ENCODE data around the gene CHMP4B. TPM values are rescaled to one million over a fixed set of nuclear protein-coding genes. Genes with fewer than 3 reads are reported as not detected.

The CHMP4B gene
- total RNA-seq, 2 experiments from 2014 or later: 93.9 to 94.8 TPM

DNA sequence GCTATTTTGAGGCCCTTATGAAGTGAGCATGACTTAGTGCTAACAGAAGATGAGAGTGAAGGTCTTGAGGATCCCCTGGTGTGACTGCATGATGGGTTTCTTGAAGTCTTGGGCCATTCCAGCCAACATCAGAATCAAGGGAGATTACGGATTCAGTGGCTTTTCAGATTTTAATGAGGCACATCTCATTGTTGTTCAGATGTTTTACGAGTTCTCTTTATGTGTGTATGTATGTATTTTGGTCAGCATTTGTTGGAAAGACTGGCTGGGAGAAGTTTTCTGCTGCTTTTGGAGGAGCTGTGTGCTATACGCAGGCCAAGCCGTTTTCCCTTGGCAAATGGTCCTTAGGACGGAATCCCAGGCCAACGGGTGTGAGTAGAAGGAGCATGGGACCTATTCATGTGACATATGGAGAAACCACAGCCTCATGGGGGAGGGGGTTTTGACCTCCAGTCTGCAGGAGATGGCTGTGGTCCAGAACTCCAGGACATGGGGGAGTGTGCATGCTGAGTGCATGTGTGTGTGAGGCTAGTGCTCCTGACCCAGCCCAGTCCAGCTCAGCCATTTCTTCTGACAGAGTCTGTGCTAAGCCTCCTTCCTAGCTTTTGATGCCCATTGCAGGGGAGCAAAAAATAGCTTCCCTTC lies 35.3 kb downstream of the CHMP4B start:
- no peak overlapping the region for H3K27ac Mint-ChIP-seq

DNA sequence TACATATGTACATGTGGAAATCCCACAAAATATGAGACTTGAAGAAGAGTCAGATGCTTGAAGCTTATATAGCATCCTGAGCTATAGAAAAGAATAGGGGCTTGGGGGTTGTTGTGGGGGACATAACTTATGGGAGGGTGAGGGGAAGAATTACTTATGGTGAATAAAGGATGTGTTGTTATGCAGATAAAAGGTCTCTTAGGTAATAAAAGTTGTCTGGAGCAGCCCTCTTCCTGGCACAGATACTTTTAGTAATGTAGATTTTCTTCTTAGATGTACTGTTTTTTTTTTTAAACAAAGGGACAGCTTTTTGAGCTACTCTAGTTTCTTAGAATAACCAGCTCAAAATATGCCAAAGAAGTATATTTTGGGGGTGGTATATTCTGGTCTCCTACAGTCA lies 35.9 kb downstream of the CHMP4B start:
- Mint-ChIP-seq H3K27ac (no peak overlapping the region), H3K36me3 (peaks cover 13% of the 10 kb centered on the region), H3K27me3 (no peaks in the 10 kb centered on the region), H3K4me1 (ENCODE audit: low read depth) (peaks cover 63% of the 10 kb centered on the region), H3K9me3 (no peaks in the 10 kb centered on the region), H3K4me3 (no peak overlapping the region)
- ChIA-PET POLR2A (no interaction called here), CTCF (no interaction called here)
- intact Hi-C loops (cut with micrococcal nuclease): no loop called here
- no peak for DNase-seq

More for the DNA sequence above, 35.3 kb downstream of the CHMP4B start:
- H3K9me3 Mint-ChIP-seq: no peaks in the 10 kb centered on the region
- H3K36me3 Mint-ChIP-seq: peaks cover 8% of the 10 kb centered on the region
- no peak overlapping the region for H3K4me3 Mint-ChIP-seq
- CTCF ChIA-PET: no interaction called here
- no peak for DNase-seq
- POLR2A ChIA-PET: no interaction called here
- H3K4me1 Mint-ChIP-seq (ENCODE audit: low read depth): peaks cover 66% of the 10 kb centered on the region
- intact Hi-C loops (cut with micrococcal nuclease): no loop called here
- H3K27me3 Mint-ChIP-seq: no peaks in the 10 kb centered on the region

DNA sequence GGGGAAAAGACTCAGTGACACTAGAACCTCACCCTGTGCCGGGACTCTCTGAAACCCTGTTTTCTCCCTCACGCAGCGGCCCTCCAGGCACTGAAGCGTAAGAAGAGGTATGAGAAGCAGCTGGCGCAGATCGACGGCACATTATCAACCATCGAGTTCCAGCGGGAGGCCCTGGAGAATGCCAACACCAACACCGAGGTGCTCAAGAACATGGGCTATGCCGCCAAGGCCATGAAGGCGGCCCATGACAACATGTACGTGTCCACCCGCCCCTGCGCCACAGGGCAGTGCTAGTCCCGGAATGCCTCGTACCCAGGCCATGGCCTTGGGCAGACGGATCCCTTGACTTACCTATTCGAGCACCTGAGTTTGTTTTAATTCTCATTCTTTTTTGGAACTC lies 37.2 kb downstream of the CHMP4B start:
- no peaks in the 10 kb centered on the region for H3K27me3 Mint-ChIP-seq
- intact Hi-C loops (cut with micrococcal nuclease): no loop called here
- H3K4me1 Mint-ChIP-seq (ENCODE audit: low read depth): peaks cover 63% of the 10 kb centered on the region
- DNase-seq: no peak
- H3K27ac Mint-ChIP-seq: no peak overlapping the region
- H3K9me3 Mint-ChIP-seq: no peaks in the 10 kb centered on the region
- H3K36me3 Mint-ChIP-seq: peaks cover 22% of the 10 kb centered on the region
- POLR2A ChIA-PET: no interaction called here
- no peak overlapping the region for H3K4me3 Mint-ChIP-seq
- CTCF ChIA-PET: interaction anchor here (0.5 to 0.8 kb wide), 2 partner anchors 56 to 87 kb away, joined by 3 to 4 read pairs; no protein-coding TSS in a partner anchor

DNA sequence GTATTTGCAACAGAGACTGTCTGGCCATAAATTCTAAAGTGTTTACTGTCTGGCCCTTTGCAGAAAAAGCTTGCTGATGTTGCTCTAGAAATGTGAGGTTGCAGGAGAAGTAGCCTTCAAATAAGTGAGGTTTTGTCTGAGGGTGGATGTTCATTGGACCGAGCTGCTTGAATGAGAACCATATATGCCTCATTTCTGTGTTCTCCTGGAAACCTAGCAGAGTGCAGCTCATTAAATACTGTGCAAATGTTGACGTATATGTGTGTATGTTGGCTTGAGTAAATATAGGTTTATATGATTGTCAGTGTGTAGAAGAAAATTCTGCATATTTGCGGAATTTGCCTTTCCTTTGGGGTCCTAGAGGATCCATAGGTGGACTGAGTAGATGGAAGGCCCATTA lies 39.0 kb downstream of the CHMP4B start:
- intact Hi-C loops (cut with micrococcal nuclease): no loop called here
- Mint-ChIP-seq H3K4me1 (ENCODE audit: low read depth) (peaks cover 53% of the 10 kb centered on the region), H3K9me3 (no peaks in the 10 kb centered on the region), H3K27me3 (no peaks in the 10 kb centered on the region), H3K36me3 (peaks cover 33% of the 10 kb centered on the region), H3K4me3 (no peak overlapping the region), H3K27ac (no peak overlapping the region)
- DNase-seq: no peak
- CTCF ChIA-PET: interaction anchor here (1.4 to 2.3 kb wide), 2 partner anchors 11 to 13 kb away, joined by 3 to 6 read pairs; no protein-coding TSS in a partner anchor
- POLR2A ChIA-PET: no interaction called here

DNA sequence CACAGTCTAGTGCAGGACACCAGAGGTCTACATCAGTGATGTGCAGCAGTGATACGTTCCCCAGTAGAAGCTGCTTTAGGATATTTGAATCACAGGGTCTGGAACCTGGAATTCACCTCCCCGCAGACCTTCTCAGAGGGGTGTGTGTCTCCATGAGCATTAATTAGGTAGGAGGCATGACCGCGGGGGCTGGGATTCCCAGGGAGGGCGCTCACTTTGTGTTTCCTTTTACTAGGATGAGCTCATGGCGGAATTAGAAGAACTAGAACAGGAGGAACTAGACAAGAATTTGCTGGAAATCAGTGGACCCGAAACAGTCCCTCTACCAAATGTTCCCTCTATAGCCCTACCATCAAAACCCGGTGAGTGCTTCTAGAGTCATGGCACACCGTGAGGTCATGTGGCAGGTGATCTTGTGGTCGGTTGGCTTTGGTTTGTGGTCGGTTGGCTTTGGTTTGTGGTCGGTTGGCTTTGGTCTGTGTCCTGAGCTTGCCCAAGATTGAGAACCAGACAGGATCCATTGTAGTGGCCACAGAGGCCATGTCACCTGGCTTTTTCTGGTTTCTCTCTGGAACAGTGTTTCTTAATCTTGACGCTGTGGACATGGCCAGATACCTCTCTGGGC lies 40.8 kb downstream of the CHMP4B start:
- DNase-seq: no peak
- Mint-ChIP-seq H3K4me3 (no peak overlapping the region), H3K4me1 (ENCODE audit: low read depth) (peaks cover 35% of the 10 kb centered on the region), H3K27me3 (no peaks in the 10 kb centered on the region), H3K27ac (no peak overlapping the region), H3K36me3 (peaks cover 40% of the 10 kb centered on the region), H3K9me3 (no peaks in the 10 kb centered on the region)
- POLR2A ChIA-PET: no interaction called here
- CTCF ChIA-PET: interaction anchor here (0.7 to 2.3 kb wide), 2 partner anchors 9 to 395 kb away, joined by 3 to 6 read pairs; no protein-coding TSS in a partner anchor
- intact Hi-C loops (cut with micrococcal nuclease): no loop called here

DNA sequence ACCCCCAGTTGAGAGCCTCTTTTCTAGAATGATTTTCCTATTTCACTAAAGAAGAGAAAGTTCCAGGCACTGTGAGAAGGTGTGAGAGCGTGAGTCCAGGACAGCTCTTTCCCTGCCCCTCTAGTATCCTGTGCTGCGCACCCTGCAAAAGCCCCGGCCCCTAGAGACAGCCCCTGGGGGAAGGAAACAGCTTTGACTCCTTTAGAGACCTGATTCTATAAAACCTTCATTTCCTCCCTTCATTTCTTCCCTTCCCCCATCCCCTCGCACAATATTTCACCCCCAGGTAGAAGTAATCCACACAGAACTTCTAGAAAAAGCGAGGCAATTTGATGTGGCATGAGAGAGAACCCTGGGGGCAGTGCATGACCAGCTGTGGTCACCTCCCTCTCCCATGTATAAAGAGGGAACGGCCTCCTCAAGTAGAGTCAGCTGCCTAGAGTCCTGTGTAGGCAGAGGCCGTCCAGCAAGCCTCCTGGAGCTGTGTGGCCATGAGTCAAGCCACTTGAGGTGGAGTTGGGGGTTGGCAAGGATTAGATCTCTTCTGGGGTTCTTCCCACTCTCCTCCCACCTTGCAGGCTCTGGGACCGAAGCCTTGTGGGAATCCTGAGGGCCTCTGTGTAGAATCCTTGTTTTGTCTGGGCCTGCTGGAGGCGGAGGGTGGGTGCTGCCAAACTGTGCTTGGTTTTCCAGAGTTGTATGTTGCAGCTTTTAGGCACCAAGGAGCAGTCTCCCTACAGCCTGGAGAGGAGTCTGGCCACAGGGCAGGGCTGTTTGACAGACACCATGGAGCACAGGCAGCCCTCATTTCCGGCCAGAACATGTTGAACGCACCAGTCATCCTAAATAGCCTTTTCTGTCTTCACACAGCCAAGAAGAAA lies 41.7 kb downstream of the CHMP4B start:
- H3K4me1 Mint-ChIP-seq (ENCODE audit: low read depth): peaks cover 32% of the 10 kb centered on the region
- no peaks in the 10 kb centered on the region for H3K9me3 Mint-ChIP-seq
- ChIA-PET POLR2A (no interaction called here), CTCF (no interaction called here)
- H3K27me3 Mint-ChIP-seq: no peaks in the 10 kb centered on the region
- H3K27ac Mint-ChIP-seq: peak overlapping the region; percentile 40
- no peak for DNase-seq
- H3K36me3 Mint-ChIP-seq: peaks cover 42% of the 10 kb centered on the region
- intact Hi-C loops (cut with micrococcal nuclease): no loop called here
- no peak overlapping the region for H3K4me3 Mint-ChIP-seq

DNA sequence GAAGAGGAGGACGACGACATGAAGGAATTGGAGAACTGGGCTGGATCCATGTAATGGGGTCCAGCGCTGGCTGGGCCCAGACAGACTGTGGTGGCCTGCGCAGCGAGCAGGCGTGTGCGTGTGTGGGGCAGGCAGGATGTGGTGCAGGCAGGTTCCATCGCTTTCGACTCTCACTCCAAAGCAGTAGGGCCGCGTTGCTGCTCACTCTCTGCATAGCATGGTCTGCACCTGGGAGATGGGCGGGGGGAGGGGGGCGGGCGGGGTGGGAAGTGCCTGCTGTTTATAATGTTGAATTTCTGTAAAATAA lies 42.3 kb downstream of the CHMP4B start:
- H3K36me3 Mint-ChIP-seq: peaks cover 40% of the 10 kb centered on the region
- peak overlapping the region; percentile 40 for H3K27ac Mint-ChIP-seq
- no peaks in the 10 kb centered on the region for H3K27me3 Mint-ChIP-seq
- peak; percentile 25 for DNase-seq
- peaks cover 37% of the 10 kb centered on the region for H3K4me1 Mint-ChIP-seq (ENCODE audit: low read depth)
- ChIA-PET POLR2A (no interaction called here), CTCF (no interaction called here)
- H3K9me3 Mint-ChIP-seq: no peaks in the 10 kb centered on the region
- no peak overlapping the region for H3K4me3 Mint-ChIP-seq
- intact Hi-C loops (cut with micrococcal nuclease): no loop called here

DNA sequence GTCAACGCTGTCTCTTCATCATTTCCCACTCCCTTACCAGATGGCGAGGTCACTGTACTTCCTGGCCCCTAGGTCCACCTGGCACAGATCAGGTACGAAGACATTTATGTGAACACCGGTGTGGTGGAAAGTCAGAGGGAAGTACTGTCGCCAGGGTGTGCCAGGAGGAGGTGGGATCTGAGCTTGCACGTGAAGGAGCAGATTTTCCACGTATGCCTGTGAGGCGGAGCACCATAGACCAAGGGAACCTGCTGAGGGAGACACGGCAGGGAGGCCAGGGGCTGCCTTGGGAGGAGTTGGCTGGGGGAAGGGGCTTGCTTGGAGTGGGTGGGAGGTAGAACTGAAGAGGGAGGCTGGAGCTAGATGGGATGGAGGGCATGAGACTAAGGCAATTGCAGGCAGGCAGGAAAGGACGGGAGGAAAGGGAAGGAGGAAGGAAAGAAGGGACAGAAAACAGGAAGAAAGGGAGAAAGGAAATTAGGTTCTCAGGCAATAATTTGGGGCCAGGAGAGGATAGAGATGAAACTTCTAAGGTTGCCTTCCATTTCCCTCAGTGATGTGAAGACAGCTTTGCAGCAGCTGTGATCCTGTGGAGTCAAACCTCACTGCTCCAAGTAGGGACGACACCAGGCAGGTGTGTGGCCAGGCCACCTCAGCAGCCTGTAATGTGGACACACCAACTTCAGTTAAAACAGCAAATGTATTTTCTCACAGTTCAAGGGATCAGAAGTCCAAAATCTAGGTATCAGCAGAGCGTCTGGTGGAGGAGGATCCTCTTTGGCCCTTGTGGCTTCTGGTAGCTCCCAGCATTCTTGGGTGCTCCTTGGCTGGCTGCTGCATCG lies 46.8 kb downstream of the CHMP4B start:
- Mint-ChIP-seq H3K36me3 (peaks cover 28% of the 10 kb centered on the region), H3K4me3 (no peak overlapping the region), H3K27me3 (no peaks in the 10 kb centered on the region), H3K9me3 (no peaks in the 10 kb centered on the region), H3K27ac (peak overlapping the region; percentile 49), H3K4me1 (ENCODE audit: low read depth) (peaks cover 28% of the 10 kb centered on the region)
- DNase-seq: no peak
- ChIA-PET CTCF (interaction anchor here (1.1 kb wide), 1 partner anchor 66 kb away, joined by 5 read pairs; no protein-coding TSS in a partner anchor), POLR2A (interaction anchor here (0.9 to 1.2 kb wide), 2 partner anchors 18 to 256 kb away, joined by 3 read pairs; no protein-coding TSS in a partner anchor)
- intact Hi-C loops (cut with micrococcal nuclease): no loop called here

DNA sequence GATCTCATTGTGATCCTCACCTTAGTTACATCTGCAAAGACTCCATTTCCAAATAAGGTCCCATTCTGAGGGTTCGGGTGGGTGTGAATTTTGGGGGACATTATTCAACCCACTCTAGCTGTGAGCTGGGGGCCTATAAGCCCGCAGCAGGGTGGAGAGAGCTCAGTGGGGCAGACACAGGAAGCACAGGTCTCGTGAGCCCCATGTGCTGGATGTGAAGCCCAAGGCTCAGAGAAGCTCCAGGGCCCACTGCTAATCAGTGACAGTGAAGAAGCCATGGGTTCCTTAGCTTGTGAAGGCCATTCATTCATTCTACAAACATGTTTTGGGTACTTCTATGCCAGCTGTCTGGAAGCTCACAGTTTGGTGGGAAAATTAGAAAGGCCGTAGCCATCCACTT lies 47.5 kb downstream of the CHMP4B start:
- no peak for DNase-seq
- POLR2A ChIA-PET: interaction anchor here (0.9 to 1.2 kb wide), 2 partner anchors 19 to 255 kb away, joined by 3 read pairs; no protein-coding TSS in a partner anchor
- peak overlapping the region; percentile 48 for H3K27ac Mint-ChIP-seq
- CTCF ChIA-PET: interaction anchor here (1.1 kb wide), 1 partner anchor 67 kb away, joined by 5 read pairs; no protein-coding TSS in a partner anchor
- peaks cover 23% of the 10 kb centered on the region for H3K36me3 Mint-ChIP-seq
- H3K9me3 Mint-ChIP-seq: no peaks in the 10 kb centered on the region
- peaks cover 22% of the 10 kb centered on the region for H3K4me1 Mint-ChIP-seq (ENCODE audit: low read depth)
- no peaks in the 10 kb centered on the region for H3K27me3 Mint-ChIP-seq
- intact Hi-C loops (cut with micrococcal nuclease): no loop called here
- no peak overlapping the region for H3K4me3 Mint-ChIP-seq

DNA sequence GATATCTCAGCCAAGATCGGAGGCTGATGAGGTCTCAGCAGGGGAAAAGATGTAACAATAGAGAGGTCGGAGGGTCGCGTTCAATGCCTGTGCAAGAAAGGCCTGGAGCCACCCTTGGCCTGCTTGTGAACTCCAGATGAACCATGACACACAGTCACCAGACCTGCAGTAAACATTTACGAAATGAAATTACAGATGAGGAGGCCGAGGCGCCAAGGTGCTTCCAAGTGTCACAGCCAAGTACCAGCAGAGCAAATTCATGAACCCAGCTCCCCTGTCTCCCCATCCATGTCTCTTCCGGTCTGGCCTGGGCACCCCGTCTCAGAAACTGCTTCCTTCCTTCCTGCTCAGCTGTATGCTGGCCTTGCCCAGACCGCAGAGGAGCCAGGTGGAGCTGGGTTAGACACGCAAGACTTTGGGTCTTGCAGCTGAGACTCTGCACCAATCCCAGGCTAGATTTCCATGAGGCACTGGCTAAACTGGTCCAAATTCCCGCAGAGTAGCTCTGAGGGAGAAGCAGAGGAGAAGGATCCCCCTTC lies 48.1 kb downstream of the CHMP4B start:
- CTCF ChIA-PET: no interaction called here
- H3K4me3 Mint-ChIP-seq: no peak overlapping the region

DNA sequence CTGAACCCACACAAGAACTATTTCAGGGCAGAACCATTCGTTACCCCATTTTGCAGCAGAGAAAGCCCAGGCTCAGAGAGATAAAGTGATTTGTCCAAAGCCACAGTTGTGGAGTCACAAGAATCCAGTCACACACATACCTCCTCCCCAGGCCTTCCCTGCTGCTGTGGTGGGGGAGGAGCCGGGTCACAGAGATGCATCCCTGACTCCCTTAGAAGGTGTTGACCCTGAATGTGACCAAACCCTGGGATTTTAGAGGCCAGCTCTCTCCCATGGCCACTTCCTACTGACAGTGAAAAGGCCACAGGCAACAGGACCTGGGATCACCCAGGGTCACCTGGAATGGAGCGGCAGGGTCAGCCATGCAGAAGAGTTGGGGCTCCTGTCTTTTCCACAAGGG lies 48.6 kb downstream of the CHMP4B start:
- H3K9me3 Mint-ChIP-seq: no peaks in the 10 kb centered on the region
- H3K27ac Mint-ChIP-seq: peak overlapping the region; percentile 48
- no peak for DNase-seq
- H3K36me3 Mint-ChIP-seq: peaks cover 14% of the 10 kb centered on the region
- H3K4me3 Mint-ChIP-seq: no peak overlapping the region
- ChIA-PET POLR2A (no interaction called here), CTCF (no interaction called here)
- intact Hi-C loops (cut with micrococcal nuclease): no loop called here
- no peaks in the 10 kb centered on the region for H3K27me3 Mint-ChIP-seq
- H3K4me1 Mint-ChIP-seq (ENCODE audit: low read depth): peaks cover 22% of the 10 kb centered on the region

More for the DNA sequence above, 48.1 kb downstream of the CHMP4B start:
- H3K36me3 Mint-ChIP-seq: peaks cover 18% of the 10 kb centered on the region
- peak overlapping the region; percentile 48 for H3K27ac Mint-ChIP-seq
- POLR2A ChIA-PET: interaction anchor here (0.9 to 1.2 kb wide), 2 partner anchors 20 to 254 kb away, joined by 3 read pairs; no protein-coding TSS in a partner anchor
- intact Hi-C loops (cut with micrococcal nuclease): no loop called here
- DNase-seq: peak; percentile 58
- no peaks in the 10 kb centered on the region for H3K27me3 Mint-ChIP-seq
- H3K9me3 Mint-ChIP-seq: no peaks in the 10 kb centered on the region
- peaks cover 22% of the 10 kb centered on the region for H3K4me1 Mint-ChIP-seq (ENCODE audit: low read depth)

All from activated CD4-positive, alpha-beta memory T cell treated with anti-CD3 and anti-CD28 coated beads for 36 hours (primary cell).